Sciatic nerve (tissue), 2 donors: ENCODE data around the gene ENTPD1. TPM values are rescaled to one million over a fixed set of nuclear protein-coding genes. Genes with fewer than 3 reads are reported as not detected.
"Not testable (repeated sequence)": the region's sequence is repeated elsewhere in the genome, so short reads cannot be mapped to it uniquely, and the experiment has no call there.

Source experiments
- ATAC-seq: fragments of 200-7000 bp; cut with Tn5 transposase; one replicate; pipeline ENCODE4 v1.9.1; 2020; ENCODE audit warnings: mild to moderate bottlenecking, moderate library complexity
- DNase-seq: peaks from one replicate; pipeline ENCODE4 v3.0.0-alpha.2; 2020; ENCODE audit warnings: low spot score
- intact Hi-C: fragments of 100-400 bp; cut with DNase I; formaldehyde crosslinking; loops from one replicate; pipeline ENCODE4 v1.14.2; 2022
- total RNA-seq: library from RNA; stranded (reverse); fragmentation: NEBNext Ultra II Directional; extraction: Animal tissue kit (Norgen Biotek cat#: 25700); gene quantifications from one replicate; pipeline ENCODE4 v1.2.1, GENCODE V29; 2021
- donor health status: DM: no; HTN: no; CAD: no.
- donor health status: DM: no; HTN: no; CAD: no.

Gene ENTPD1
- total RNA-seq, 1 donor from 2014 or later: 28.7 TPM

GRCh38 chr10:95880704-95881103 lies 124.7 kb downstream of the ENTPD1 start:
- no peak for ATAC-seq
- intact Hi-C loops: no loop called here
- no peak for DNase-seq

- DNase-seq (no peak), ATAC-seq (no peak)
- intact Hi-C loops: no loop called here
Measured at GRCh38 chr10:95881316-95881715, 125.4 kb downstream of the ENTPD1 start.

GRCh38 chr10:95889830-95890229 lies 133.9 kb downstream of the ENTPD1 start:
- intact Hi-C loops: no loop called here
- DNase-seq (no peak), ATAC-seq (no peak)

- no peak for ATAC-seq
- intact Hi-C loops: no loop called here
- no peak for DNase-seq
Measured at GRCh38 chr10:95896071-95896850, 140.3 kb downstream of the ENTPD1 start.

GRCh38 chr10:95905897-95906580 lies 150.1 kb downstream of the ENTPD1 start:
- intact Hi-C loops, DNase-seq, ATAC-seq: not testable (repeated sequence)

- intact Hi-C loops: no loop called here
- peak; percentile 68 for ATAC-seq
- DNase-seq: peak; percentile 63
Measured at GRCh38 chr10:95906677-95907455, 150.9 kb downstream of the ENTPD1 start.

- peak; percentile 88 for DNase-seq
- intact Hi-C loops: no loop called here
- ATAC-seq: peak; percentile 97
Measured at GRCh38 chr10:95907456-95908253, 151.7 kb downstream of the ENTPD1 start, which contains the start of gene CC2D2B. Gene CC2D2B (plus strand): TSS chr10:95907975. CDS start chr10:95911324, 3,349 bp downstream.

- intact Hi-C loops: no loop called here
- ATAC-seq: no peak
Measured at GRCh38 chr10:95908450-95908849, 152.5 kb downstream of the ENTPD1 start.

GRCh38 chr10:95909561-95909960 lies 153.6 kb downstream of the ENTPD1 start:
- intact Hi-C loops: no loop called here
- ATAC-seq (no peak), DNase-seq (no peak)

More at GRCh38 chr10:95908450-95908849, 152.5 kb downstream of the ENTPD1 start:
- no peak for DNase-seq

- ATAC-seq, DNase-seq, intact Hi-C loops: not testable (repeated sequence)
Measured at GRCh38 chr10:95916039-95916438, 160.1 kb downstream of the ENTPD1 start.

Other genes starting within 250 kb of the ENTPD1 start
- gene SORBS1, start 194.8 kb upstream of the ENTPD1 start, total RNA-seq: 593 TPM
- gene ALDH18A1, start 99.5 kb upstream of the ENTPD1 start, total RNA-seq: 23.2 TPM
- 26.3 TPM for gene TCTN3, start 62.2 kb upstream of the ENTPD1 start, total RNA-seq
- gene CC2D2B, start 151.8 kb downstream of the ENTPD1 start, total RNA-seq: 3.1 TPM